Inflammatory macrophage treated with lipopolysaccharide for 4 hours (primary cell): Measurements from ENCODE around the gene METRN.
"Not testable (repeated sequence)": the region's sequence is repeated elsewhere in the genome, so short reads cannot be mapped to it uniquely, and the experiment has no call there.

ENCODE experiments used
- DNase-seq: peaks from one replicate; pipeline ENCODE4 v3.0.0-alpha.2; 2020

METRN gene

DNA sequence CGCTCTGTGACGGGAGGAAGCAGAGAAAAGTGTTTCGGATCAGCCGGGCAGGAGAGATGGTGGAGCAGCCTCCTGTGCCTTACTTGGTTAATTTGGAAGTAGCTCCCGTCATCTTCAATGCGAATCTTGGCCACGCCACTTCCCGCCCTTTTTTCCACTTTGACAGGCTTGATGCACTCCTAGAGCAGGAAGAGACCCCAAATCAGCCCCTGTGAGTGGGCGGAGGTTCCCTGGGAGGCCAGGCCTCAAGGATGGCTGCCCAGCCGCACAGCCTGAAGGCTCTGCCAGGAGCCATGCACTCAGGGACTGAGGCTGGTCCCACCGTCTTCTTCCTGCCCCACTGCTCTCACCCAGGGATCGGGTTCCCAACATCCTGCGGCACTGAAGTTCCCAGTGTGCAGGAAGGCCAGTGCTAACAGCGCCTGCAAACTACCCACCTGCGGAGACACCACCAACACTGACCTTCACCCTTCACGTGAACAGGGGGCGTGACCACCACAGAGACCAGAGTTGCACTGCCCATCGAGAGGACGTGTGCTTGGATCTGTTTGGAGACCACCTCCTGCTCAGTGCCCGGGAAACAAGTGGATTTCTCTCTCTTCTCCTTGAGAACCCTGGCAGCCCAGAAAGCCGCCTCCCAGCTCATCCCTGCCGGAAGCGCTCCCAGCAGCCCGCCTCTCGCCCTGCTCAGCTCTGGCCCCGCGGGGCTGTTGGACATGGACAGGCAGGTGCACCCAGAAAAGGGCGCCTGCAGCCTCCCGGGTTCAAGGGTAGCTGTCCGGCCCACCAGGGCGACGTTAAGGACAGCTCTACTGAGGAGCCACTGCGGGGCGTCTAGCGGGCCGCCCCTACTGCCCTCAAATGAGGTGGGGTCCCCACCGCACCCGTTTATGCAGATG, 24.9 kb downstream of the METRN start:
- no peak for DNase-seq

GRCh38 chr16:740459-740763, 25.5 kb downstream of the METRN start:
- DNase-seq: no peak

DNA sequence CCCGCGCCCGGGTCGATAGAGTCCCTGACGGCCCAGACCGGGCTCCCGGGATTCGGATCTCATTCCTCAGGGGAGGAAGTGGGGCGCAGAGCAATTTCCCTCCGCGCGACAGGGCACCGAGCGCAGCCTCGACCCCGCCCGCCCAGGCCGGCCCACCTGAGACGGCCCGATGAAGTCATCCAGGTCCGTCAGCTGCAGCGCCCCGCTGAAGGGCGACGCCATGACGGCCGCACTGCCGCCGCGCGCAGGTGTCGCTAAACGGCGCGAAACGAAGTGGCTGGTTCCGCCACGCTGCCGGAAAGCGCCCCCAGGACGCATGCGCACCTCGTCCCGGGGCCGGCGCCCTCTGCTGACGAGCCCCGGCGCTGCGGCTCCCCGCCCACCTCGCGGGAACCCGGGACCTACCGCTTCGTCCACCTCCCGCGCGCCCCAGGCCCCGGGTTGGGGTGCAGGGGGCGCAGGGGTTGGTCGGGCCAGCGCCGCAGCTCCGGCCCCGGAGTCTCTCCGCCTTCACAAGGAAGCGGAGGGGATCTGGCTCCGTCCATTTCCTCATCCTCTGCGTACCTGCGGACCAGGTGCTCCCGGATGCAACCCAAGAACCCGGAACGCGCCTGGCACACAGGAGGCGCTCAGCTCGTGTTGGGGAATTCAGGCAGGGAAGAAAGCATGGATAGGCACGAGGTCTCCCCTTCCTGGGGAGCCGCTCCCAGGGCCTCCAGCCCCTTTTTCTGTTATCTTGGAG, 26.0 kb downstream of the METRN start, which contains the start of gene CIAO3:
CIAO3 (minus strand) TSS at position 234 of the 742 bp plus-strand sequence; CDS start at position 222, 12 bp downstream.
- peak; percentile 85 for DNase-seq

DNA sequence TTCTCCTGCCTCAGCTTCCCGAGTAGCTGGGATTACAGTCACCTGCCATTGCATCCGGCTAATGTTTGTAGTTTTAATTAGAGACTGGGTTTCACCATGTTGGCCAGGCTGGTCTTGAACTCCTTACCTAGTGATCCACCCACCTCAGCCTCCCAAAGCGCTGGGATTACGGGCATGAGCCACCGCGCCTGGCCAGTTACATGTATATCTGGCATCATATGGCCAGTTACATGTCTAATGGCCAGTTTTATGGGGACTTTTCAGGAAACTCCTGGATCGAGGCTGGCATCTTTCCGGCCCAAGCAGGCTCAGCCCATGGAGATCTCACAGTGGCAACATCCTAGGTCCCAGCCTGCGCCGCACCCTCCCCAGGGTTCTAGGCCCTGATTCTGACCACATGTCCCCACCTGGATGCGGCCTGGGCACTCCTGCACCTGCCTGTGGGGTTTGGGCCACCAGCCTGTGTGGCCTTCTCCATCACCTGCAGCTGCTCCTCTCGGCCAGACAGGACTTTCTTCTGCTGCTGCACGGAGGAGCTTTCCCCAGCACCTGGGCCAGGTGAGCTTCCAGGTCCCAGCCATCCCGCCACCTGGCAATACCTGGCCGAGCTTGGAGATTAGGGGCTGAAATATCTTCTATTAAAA, 27.2 kb downstream of the METRN start:
- no peak for DNase-seq

- DNase-seq: not testable (repeated sequence)
Measured at GRCh38 chr16:742894-743293, 28.0 kb downstream of the METRN start.

DNA sequence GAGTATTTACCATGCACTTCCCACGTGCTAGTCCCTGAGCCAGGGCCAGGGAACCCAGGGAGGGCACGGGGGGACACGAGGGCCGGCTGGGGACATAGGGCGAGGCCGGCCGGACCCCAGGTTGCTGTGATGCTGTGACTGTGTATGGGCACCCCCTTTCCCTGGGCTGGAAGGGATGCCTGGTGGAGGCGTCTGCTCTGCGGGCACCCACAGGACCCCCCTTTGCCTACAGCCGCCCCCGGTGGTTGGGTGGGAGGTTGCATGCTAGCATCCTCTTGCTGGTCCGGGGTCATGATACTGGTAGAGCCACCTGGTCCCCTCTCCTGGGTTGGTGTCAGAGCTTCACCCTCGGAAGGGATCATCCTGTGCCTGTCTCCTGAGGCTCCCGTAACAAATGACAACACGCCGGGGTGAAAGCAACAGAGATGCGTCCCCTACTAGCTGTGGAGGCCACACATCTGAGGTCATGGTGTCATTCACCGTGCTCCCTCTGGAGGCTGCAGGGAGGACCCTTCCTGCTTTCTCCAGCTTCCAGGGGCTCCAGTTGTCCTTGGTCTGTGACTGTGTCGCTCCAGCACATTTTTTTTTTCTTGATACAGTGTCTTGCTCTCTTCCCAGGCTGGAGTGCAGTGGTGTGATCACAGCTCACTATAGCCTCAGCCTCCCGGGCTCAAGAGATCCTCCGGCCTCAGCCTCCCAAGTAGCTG, 29.0 kb downstream of the METRN start:
- no peak for DNase-seq

GRCh38 chr16:745739-746138, 30.8 kb downstream of the METRN start:
- DNase-seq: no peak

DNA sequence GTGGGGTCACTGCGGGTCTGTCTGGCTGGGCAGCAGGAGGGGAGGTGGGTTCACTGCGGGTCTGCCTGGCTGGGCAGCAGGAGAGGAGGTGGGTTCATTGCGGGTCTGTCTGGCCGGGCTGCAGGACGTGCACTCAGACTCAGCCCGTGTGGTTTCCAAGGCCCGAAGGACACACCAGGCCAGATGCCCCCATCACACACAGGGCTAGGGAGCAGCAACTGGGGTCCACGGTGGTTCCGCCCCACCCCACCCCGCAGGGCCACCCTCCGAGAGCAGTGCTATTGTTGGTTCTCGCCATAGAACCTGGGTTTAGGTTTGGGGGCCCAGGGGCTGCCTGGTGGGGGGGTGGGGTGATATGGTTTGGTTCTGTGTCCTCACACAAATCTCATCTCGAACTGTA, 31.7 kb downstream of the METRN start:
- no peak for DNase-seq

GRCh38 chr16:747978-748746, 33.2 kb downstream of the METRN start:
- no peak for DNase-seq

DNA sequence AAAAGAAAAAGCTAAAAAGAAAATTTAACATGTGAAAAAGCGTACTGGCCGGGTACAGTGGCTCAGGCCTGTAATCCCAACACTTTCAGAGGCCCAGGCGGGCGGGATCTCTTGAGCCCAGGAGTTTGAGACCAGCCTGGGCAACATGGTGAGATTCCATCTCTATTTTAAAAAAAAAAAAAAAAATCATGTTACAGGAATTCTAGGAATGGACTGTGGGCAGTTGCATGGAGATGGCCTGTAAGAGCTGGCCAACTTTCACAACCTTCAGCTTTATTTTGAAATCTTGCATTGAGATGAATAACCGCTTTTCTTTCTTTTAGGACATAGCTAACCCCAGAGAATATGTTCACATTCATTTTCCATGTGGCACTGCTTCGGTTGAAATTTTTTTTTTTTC, 34.1 kb downstream of the METRN start:
- no peak for DNase-seq

- no peak for DNase-seq
Measured at GRCh38 chr16:750485-750884, 35.6 kb downstream of the METRN start.

GRCh38 chr16:751152-752006, 36.5 kb downstream of the METRN start:
- DNase-seq: no peak

GRCh38 chr16:752007-752312, 37.0 kb downstream of the METRN start:
- no peak for DNase-seq

GRCh38 chr16:754121-754607, 39.2 kb downstream of the METRN start:
- DNase-seq: not testable (repeated sequence)

DNA sequence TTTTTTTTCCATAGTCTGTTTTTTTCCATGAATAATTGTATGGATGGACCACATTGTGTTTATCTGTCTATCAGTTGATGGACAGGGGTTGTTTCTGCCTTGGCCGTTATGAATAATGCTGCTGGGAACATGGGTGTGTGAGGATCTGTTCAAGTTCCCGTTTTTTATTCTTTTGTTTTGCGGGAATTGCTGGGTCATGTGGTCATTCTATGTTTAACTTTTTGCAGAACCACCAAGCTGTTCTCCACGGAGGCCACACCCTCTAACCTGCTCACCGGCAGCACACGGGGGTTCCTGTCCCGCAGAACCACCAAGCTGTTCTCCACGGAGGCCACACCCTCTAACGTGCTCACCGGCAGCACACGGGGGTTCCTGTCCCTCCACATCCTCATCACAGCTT, 39.7 kb downstream of the METRN start:
- DNase-seq: peak; percentile 56

DNA sequence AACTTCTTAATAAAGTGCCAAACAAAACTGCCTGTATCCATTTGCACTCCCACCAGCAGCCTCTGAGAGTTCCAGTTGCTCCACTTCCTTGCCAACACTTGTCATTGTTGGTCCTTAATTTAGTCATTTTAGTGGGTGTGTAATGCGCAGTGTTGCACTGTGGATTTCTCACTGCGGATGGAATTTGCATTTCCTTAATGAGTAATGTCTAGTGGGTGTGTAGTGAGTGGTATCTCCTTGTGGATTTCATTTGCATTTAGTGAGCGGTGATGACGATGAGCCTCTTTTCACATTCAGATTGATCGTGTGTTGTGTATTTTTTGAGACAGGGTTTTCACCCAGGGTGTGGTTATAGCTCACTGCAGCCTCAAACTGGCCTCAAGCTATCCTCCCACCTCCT, 41.5 kb downstream of the METRN start:
- peak; percentile 44 for DNase-seq

- DNase-seq: no peak
Measured at GRCh38 chr16:759110-759910, 44.4 kb downstream of the METRN start.

DNA sequence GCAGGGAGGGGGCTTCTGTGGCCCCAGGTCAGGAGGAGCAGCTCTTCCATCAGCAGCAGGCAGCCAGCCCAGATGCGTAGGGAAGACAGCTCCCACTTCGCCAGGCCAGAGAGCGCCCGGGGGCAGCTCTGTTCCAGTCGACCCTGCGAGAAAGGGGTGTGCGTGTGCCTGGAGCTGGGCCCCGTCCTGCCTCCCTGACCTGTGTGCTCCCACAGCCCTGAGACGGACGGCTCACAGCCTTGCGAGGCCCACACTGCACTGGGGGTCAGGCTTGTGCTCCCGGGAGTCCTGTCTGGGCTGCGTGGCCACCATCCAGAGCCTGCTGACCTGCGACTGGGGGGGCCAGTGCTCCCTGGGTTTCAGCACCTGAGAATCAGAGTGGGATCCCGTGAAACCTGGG, 45.1 kb downstream of the METRN start:
- no peak for DNase-seq

DNA sequence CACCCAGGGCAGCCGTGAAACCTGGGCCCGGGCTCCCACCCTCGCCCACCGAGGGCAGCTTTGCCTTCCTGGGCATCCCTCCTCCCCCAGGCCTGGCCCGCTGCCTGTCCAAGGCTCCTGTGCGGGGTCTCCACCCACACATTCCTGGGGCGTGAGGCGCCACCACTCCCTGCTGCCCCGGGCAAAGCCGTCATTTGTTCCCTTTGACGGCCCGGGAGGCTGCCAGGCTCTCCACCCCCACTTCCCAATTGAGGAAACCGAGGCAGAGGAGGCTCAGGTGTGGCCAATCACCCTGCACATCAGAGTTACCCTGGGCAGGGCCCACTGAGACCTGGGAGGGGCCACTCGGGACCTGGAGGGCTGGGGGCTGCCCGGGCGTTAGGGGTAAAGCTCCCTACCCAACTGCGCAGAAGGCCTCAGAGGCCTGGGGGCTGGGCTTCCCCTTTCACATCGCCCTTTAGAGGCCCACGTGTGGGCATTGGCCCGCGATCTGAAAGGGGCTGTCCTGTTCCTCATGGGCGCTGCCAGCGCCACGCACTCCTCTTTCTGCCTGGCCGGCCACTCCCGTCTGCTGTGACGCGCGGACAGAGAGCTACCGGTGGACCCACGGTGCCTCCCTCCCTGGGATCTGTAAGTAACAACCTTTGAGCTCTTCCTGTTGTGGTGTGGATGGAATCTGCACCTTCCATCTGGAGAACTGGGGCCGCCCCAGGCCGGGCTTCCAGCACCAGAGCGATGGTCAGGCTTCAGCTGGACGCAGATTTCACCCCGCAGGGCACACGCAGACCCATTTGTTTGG, 45.8 kb downstream of the METRN start, which contains the start of gene MSLN:
MSLN (plus strand) TSS at position 190 of the 799 bp plus-strand sequence. CDS start 1,947 bp downstream, outside the sequence.
- no peak for DNase-seq
